HPDE6-E6E7 (cell line): Measurements from ENCODE around the gene ALDH3B2.
"Not testable (repeated sequence)": the region's sequence is repeated elsewhere in the genome, so short reads cannot be mapped to it uniquely, and the experiment has no call there.

Experiments
- DNase-seq: peaks from one replicate; pipeline ENCODE4 v3.0.0; 2011; ENCODE audit warnings: missing footprints; ENCODE audit errors: extremely low spot score

Gene ALDH3B2

GRCh38 chr11:67642173-67643120 lies 32.0 kb downstream of the ALDH3B2 start:
- DNase-seq = no peak

GRCh38 chr11:67641338-67642172 lies 32.9 kb downstream of the ALDH3B2 start:
- DNase-seq = no peak

- no peak for DNase-seq
Measured at GRCh38 chr11:67640758-67641337, 33.6 kb downstream of the ALDH3B2 start.

GRCh38 chr11:67640021-67640757 lies 34.2 kb downstream of the ALDH3B2 start:
- peak; percentile 40 for DNase-seq

GRCh38 chr11:67639438-67639859 lies 35.0 kb downstream of the ALDH3B2 start, which contains the start of gene TBX10:
Gene TBX10, minus strand, starts transcription at chr11:67639763. Its CDS starts 291 bp downstream, at chr11:67639472.
- no peak for DNase-seq

- no peak for DNase-seq
Measured at GRCh38 chr11:67638535-67639437, 35.6 kb downstream of the ALDH3B2 start.

GRCh38 chr11:67637441-67637840 lies 37.0 kb downstream of the ALDH3B2 start:
- not testable (repeated sequence) for DNase-seq

- no peak for DNase-seq
Measured at GRCh38 chr11:67636962-67637361, 37.5 kb downstream of the ALDH3B2 start.

GRCh38 chr11:67635231-67635521 lies 39.2 kb downstream of the ALDH3B2 start:
- no peak for DNase-seq

GRCh38 chr11:67634366-67635230 lies 39.8 kb downstream of the ALDH3B2 start:
- no peak for DNase-seq

GRCh38 chr11:67633758-67634365 lies 40.6 kb downstream of the ALDH3B2 start:
- no peak for DNase-seq

GRCh38 chr11:67632982-67633755 lies 41.3 kb downstream of the ALDH3B2 start:
- no peak for DNase-seq

- no peak for DNase-seq
Measured at GRCh38 chr11:67632175-67632981, 42.0 kb downstream of the ALDH3B2 start.

- no peak for DNase-seq
Measured at GRCh38 chr11:67631853-67632174, 42.6 kb downstream of the ALDH3B2 start.

- no peak for DNase-seq
Measured at GRCh38 chr11:67631411-67631810, 43.0 kb downstream of the ALDH3B2 start.

GRCh38 chr11:67630943-67631331 lies 43.5 kb downstream of the ALDH3B2 start:
- no peak for DNase-seq

- peak; percentile 92 for DNase-seq
Measured at GRCh38 chr11:67630228-67630942, 44.0 kb downstream of the ALDH3B2 start.
